H1 (cell line): ENCODE data around the gene RXRA. TPM values are rescaled to one million over a fixed set of nuclear protein-coding genes. Genes with fewer than 3 reads are reported as not detected.

Experiments used
- ATF2 ChIP-seq: IDR thresholded peaks from 2 replicates; pipeline ENCODE4 v1.6.1; 2012; ENCODE audit warnings: low read length, inconsistent platforms
- HDAC6 ChIP-seq: IDR thresholded peaks from one replicate; pipeline ENCODE4 v1.7.1; 2012; ENCODE audit warnings: low read depth, mild to moderate bottlenecking, inconsistent platforms, low read length, moderate library complexity
- JUND ChIP-seq: IDR thresholded peaks from 2 replicates; pipeline ENCODE4 v1.6.1; 2011; ENCODE audit warnings: mild to moderate bottlenecking, improper control_type of control experiment, low read length
- SIX5 ChIP-seq: IDR thresholded peaks from 2 replicates; pipeline ENCODE4 v1.6.1; 2011; ENCODE audit warnings: mild to moderate bottlenecking, low read depth, low read length
- TCF12 ChIP-seq: IDR thresholded peaks from 2 replicates; pipeline ENCODE4 v1.6.1; 2011; ENCODE audit warnings: low read depth, mild to moderate bottlenecking, low read length
- polyA plus RNA-seq, 7 experiments: library from polyadenylated mRNA; depleted of rRNA in 3 of 7; stranded (reverse) in 5 of 7; unstranded in 2 of 7; fragments of >200 nt in 5 of 7; fragments of 200-250 nt in 2 of 7; gene quantifications; 1 replicate in 5 of 7; 2 replicates in 1 of 7; 4 replicates in 1 of 7; pipeline versions ENCODE4 v1.2.1 to v1.2.3, GENCODE V29; 2011 to 2013; ENCODE audit warnings: missing spikeins in 2 of 7, mixed read lengths in 2 of 7
- total RNA-seq: library from RNA; stranded (reverse); fragmentation: NEBNext Ultra II Directional; extraction: Animal tissue kit (Norgen Biotek cat#: 25700); gene quantifications from 2 replicates; pipeline ENCODE4 v1.2.1, GENCODE V29; 2021

Gene RXRA
- total and polyA plus RNA-seq, 2 of the 8 experiments (the other 6 are each of a cell fraction or from before 2014, with no cell fraction given), result 9.8 to 29.4 TPM

- TF ChIP-seq HDAC6 (no peak), TCF12 (no peak), ATF2 (no peak), SIX5 (no peak), JUND (no peak)
- TF ChIP-seq, all 59 proteins: peak for 0
These were observed 37.2 kb downstream of the RXRA start (continued) for GRCh38 chr9:134363450-134363849.
